Activated CD4-positive, alpha-beta T cell treated with anti-CD3 and anti-CD28 coated beads, Interleukin-2, Interleukin-6, amounts not matched to agents 100 ng/mL and 50 ng/mL, durations not matched to agents 16 hours and 8 hours (primary cell): Measurements from ENCODE around the gene FUT2.
"Not testable (repeated sequence)": the region's sequence is repeated elsewhere in the genome, so short reads cannot be mapped to it uniquely, and the experiment has no call there.

Source experiments
- DNase-seq: peaks from one replicate; pipeline ENCODE4 v3.0.0-alpha.2; 2020

The FUT2 gene

DNA sequence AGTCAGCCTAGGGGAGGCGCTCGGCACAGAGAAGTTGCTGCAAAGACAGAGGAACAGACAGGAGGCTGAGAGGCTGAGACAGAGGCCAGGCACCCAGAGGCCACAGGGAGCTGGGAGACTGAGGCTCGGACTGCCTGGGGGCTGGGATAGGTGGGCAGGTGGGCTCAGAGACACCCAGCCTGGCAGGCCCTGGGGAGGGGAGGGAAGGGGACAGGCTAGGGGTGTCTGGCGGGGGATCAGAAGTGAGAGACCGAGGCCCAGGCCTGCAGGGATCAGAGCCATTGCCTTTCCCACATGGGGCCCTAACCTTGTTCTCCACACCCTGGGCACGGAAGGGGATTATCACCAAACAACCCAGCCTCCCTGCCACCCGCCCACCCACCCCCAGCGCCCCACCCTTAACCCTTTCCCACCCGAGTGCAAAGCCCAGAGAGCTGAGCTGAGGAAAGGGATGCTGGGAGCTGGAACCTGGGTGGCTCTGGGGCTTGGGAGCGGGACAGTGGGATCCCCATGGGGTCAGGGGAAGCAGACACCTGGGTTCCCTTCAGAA lies 24.2 kb upstream of the FUT2 start:
- no peak for DNase-seq

DNA sequence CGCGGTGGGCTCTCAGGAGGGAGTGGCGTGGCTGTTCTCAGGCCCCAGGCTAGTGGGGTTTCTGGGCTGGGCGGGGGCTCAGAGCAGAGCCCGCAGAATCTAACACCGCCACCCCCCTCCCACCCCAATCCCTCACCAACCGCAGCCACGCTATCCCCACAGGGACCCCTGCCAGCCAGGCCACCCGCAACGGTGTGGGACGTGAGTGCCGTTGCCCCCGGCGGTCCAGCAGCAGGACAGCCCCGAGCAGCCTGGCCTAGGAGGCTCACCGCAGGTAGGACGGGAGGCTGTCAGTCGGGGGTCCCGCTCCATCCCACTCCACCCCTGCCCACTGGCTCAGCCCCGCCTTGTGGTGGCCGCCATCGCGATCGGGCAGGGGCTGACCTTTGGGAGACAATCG lies 22.8 kb upstream of the FUT2 start, which contains the start of gene NTN5:
Gene NTN5, minus strand, starts transcription at position 24 of the 400 bp plus-strand sequence. CDS start 2,031 bp downstream, outside the sequence.
- DNase-seq = no peak

DNA sequence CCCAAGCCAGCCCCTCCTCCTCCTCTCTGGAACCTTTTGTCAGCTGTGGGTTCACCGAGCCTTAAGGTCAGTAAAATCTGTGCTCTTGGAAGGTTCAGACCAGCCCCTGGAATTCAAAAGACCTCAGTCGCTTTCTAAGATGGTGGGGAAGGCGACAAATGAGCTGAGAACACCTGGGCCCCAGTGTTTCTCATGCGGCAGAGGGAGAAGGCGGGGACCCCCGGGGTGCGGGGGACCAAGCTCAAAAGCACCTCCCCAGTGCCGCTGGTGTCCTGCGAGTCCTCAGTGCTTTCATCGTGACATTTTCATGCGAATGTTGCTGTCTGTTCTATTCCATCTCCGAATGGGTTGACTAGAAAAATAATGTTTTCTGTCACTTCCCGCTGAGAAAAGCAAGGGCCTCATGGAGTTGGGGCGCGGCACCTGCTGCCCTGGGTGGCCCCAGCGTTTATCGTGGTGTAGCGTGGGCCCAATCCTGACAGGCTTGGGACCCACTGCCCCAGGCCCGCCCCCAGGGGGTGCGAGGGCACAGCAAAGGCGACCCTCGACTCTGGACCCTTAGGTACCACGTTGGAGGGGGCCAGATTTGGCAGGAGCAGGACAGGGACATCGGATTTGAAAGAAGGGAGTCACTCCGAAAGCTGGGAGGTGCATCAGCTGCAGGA lies 22.2 kb upstream of the FUT2 start:
- no peak for DNase-seq

DNA sequence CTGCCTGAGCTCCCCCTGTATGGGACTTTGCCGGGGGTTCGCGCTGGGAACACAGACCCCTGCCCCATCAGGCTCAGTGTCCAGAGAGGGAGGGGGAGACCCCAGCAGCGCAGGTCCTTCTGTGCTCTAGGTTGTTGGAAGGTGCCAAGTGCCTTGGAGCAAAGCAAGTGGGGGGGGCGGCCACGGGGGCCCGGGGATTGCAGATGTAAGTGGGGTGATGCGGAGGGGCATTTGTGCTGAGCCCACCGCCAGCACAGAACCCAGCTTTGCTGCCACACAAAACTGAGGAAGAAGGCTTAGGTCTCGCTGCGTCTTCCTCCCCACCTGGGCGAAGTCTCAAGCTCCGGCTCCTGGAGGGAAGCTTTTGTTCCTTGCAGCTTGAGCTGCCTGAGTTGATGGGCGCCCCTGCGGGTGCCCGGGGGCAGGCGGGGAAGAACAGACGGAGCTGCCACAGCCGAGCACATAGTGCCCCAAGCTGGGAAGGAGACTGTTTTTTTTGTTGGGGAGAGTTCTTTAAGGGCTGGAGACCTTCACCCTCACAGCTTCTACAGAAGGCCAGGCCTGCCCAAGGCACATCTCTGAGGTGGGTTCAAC lies 21.5 kb upstream of the FUT2 start:
- no peak for DNase-seq

DNA sequence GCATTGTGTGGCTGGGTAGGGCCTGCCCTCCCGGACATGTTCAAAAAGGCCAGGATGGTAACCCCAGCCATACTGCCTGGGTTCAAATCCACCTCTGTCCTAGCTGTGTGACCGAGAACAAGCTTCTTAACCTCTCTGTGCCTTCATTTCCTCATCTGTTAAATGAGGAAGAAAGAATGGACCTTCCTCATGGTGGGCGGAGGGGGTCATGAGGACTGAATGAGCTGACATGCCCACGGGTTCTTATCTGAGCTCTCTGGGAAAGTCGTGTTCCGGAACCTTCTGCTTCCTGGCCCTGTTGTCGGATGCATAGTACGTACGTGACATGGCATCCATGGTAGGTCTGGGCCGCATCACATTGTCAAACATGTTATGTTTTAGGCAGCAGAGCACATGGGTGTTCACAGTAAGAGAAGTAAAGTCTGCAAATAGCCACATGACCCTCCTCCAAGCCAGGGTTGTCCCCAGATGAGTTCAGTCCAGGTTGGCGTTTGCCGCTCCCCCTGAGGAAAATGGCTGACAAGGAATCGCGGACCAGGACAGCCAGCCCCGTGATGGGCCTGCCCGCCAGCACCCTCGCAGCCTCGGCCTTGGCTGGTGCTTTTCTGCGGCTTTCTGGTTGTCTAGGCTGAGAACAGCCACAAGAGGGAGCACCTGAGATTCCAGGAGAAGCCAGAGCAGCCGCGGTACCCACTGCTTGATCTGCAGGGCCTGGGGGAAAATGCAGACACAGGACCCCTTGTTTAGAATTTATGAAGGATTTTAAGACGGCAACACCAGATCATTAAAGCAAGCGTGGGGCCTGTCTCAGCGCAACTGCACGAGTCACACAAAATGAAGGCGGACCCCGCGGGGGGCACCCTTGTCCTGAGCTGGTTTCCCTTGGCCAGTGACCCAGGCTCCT lies 20.6 kb upstream of the FUT2 start:
- peak; percentile 83 for DNase-seq

DNA sequence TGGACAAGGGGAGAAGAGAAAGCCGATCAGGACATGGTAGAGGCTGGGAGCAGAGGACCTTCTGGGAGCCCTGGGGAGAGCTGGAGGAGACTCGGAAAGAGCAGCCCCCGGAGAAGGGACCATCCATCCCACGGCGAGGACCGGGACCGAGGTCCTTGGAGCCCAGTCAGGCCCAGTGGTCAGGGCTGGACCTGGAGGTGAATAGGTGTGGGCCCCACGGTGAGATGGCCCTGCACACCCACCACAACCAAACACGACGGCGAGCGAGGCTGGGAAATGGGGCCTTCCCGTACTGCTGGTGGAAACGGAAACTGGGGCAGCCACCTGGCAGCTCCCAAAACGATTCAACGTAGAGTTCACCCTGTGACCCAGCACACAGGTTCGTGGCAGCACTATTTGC lies 19.3 kb upstream of the FUT2 start:
- DNase-seq = no peak

DNA sequence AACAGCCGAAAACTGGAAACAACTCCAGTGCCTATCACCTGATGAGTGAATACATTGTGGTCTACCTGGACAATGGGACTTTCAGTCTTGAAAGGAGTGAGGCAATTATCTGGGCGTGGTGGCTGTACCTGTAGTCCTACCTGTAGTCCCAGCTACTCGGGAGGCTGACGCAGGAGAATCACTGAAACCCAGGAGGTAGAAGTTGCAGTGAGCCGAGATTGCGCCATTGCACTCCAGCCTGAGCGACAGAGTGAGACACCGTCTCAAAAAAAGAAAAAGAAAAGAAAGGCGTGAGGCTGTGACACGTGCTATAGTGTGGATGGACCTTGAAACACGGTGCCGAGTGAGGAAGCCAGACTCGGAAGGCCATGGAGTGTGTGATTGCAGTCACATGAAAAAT lies 18.9 kb upstream of the FUT2 start:
- no peak for DNase-seq

DNA sequence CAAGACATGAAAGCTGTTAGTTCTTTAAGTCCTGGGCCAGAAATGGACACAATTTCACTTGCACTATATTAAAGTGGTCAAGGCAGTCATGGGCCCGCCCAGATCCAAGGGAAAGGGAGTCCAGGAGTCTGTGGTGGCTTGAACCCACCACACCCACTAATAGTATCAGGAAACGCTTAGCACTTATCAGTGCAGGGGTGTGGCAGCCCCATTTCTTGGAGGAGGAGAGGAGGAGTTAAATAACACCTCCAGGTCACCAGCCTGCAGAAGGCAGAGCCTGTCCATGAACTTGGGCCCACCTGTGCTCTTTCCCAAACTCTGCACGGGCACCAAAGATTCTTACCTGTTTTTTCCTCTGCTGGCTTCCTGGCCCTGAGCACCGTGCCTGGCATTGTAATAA lies 17.6 kb upstream of the FUT2 start:
- DNase-seq = no peak

DNA sequence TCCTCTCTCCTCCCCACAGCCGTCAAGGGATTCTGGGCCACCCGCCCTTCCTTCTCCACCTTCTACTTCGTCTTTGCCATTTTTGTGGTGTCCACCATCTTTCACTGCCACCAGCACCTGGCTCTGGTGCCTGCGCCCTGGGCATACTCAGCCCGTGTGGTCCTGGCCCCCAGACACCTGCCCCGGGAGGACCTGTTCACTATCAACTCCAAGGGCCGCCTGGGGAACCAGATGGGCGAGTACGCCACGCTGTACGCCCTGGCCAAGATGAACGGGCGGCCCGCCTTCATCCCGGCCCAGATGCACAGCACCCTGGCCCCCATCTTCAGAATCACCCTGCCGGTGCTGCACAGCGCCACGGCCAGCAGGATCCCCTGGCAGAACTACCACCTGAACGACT lies 15.8 kb upstream of the FUT2 start:
- DNase-seq = not testable (repeated sequence)

DNA sequence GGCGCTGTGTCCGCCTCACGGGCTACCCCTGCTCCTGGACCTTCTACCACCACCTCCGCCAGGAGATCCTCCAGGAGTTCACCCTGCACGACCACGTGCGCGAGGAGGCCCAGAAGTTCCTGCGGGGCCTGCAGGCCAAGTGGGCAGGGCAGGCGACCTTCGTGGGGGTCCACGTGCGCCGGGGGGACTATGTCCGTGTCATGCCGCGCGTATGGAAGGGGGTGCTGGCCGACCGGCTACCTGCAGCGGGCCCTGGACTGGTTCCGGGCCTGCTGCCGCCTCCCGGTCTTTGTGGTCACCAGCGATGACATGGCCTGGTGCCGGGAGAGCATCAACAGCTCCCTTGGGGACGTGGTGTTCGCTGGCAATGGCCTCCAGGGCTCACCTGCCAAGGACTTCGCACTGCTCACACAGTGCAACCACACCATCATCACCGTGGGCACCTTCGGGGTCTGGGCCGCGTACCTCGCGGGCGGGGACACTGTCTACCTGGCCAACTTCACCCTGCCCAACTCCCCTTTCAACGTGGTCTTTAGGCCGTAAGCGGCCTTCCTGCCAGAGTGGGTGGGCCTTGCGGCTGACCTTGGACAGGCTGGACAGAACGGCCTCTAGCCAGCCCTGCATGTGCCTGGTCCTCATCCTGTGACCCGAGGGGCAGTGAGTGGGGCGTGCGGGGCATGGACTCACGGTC lies 15.2 kb upstream of the FUT2 start:
- DNase-seq = no peak

DNA sequence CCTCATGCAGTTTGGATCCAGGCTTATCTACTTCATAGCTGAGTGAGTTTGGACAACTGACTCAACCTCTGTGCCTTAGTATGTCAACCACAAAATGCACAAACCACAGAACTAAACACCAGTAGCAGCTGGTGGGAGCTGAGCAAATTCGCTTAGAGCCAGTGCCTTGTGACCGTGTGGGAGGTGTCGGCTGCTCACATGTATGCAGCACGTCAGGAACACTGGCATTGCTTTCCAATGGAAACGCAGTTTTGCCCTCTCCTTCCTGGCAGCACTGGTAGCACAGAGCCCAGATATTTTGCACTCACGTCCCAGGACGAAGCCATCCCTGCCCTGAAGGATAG lies 14.7 kb upstream of the FUT2 start:
- peak; percentile 7 for DNase-seq

DNA sequence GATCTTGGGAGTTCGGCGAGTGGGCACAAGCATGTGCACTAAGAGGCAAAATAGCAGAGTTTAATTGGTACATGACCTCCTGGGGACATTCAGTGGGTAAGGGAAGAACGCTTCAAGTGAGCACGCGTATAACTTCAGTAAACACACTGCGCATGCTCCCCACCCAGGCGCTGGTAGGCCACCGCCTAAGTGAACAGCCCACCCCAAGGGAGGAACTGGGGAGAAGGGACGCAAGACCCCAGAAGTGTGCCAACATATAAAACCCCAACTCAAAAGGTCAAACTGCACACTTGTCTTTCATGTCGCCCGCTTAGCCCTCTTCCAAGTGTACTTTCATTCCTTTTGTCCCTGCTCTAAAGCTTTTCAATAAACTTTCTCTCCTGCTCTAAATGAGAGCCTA lies 12.4 kb upstream of the FUT2 start:
- peak; percentile 23 for DNase-seq

DNA sequence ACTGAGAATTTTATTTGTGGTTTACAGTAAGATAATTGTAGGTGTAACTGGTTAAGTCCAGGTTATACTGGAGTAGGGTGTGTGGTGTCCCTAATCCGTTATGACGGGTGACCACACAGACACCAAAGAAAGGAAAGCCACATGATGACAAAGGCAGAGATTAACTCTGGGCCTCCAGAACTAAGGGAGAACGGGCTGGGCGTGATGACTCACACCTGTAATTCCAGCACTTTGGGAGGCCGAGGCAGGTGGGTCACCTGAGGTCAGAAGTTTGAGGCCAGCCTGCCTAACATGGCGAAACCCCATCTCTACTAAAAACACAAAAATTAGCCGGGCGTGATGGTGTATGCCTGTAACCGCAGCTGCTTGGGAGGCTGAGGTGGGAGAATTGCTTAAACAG lies 10.2 kb upstream of the FUT2 start:
- no peak for DNase-seq

DNA sequence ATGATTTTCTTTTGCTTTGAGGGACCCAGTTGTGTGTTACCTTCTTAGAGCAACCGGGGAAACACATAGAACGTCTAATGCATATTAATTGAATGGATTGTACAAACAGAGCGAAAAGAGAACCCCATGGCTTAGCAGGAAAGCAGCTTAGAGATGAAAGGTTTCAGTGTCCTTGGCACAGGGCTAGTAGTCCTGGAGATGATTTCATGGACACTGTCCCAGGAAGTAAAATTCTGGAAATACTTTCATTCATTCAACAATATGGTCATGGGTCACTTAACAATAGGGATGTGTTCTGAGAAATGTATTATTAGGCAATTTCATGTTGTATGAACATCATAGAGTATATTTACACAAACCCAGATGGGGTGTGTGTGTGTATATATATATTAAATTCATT lies 9.7 kb upstream of the FUT2 start:
- DNase-seq = no peak

DNA sequence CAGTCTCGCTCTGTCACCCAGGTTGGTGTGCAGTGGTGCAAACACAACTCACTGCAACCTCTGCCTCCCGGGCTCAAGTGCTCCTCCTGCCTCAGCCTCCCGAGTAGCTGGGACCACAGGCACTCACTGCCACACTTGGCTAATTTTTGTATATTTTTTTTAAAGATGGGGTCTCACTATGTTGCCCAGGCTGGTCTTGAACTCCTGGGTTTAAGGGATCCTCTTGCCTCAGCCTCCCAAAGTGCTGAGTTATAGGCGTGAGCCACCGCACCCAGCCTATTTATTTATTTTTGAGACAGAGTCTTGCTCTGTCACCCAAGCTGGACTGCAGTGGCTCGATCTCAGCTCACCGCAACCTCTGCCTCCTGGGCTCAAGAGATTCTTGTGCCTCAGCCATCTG lies 9.1 kb upstream of the FUT2 start:
- DNase-seq = not testable (repeated sequence)

DNA sequence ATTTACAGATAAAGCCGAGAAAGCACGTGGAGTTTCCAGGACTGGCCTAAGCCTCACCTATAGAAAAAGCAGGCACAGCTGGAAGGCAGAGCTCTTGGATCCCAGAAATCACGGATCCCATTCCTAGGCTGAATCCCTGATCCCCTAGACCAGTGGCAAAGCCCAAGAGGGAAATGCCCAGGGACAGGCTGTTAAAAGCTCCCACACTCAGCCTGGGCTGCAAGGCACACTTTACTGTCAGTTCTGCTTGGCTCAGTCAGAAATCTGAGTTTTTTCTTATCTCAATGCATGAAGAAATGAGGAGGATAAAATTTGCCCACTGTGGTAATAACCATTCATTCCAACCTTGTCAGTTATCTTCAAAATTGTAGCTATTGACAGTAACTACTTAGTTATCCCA lies 8.0 kb upstream of the FUT2 start:
- no peak for DNase-seq

DNA sequence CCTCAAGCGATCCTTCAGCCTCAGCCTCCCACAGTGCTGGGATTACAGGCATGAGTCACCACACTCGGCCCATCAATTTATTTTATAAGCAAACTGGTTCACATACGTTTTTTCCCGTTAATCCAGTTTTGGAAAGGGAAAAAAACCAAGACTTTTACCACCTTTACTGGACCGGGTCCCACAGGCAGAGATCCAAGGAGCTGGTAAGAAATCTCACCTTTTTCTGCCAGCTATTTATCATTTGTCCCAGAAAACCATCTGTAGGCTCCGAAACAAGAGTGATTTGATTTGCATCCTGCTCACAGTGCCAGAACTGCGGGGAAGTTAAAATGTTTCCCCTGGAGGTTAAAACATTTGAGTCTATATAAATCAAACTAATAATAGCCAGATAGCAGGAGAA lies 6.3 kb upstream of the FUT2 start:
- no peak for DNase-seq

DNA sequence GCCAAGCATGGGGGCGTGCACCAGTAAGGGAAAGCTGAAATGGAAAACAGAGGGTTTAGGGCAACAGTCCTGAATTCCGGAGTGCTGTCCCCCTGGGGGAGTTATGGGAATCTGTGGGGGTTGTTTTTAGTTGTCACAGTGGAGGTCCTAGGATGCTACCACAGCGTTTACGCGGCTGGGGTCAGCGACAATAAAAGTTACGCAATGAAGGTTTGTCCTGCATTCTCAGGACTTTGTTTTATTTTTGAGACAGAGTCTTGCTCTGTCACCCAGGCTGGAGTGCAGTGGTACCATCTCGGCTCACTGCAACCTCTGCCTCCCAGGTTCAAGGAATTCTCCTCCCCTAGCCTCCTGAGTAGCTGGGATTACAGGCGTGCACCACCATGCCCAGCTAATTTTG lies 2.1 kb upstream of the FUT2 start:
- DNase-seq = not testable (repeated sequence)

DNA sequence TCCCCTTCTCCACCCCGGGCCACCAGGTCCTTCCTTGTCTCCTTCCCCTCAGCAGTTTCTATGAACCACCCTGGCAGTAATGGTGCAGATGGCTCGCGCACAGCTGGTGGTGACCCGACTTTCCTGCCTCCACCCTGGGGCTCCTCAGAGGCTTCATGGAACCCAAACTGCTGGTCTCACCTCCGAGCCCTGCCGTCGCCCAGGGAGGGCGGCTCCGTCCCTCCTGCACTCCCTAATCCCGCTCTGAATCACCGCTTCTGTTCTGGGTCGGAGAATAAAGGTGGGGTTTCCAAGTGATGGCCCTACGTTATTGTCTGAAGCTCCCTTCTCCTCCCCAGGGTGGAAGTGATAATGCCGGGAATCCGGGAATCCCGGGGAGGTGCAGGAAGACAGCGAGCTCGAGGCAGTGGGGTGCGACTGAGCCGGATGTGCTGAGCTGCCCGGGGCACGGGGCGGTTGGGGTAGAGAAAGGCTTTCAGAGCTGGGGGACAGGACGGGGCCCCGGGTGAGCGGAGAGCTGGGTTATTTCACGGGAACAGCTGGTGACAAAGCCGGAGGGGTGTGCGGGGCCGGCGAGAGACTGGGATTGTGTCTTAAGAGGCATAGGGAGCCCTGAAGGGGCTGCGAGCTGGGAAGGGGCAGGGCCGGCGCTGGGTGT lies 711 bp downstream of the FUT2 start:
- DNase-seq = no peak

DNA sequence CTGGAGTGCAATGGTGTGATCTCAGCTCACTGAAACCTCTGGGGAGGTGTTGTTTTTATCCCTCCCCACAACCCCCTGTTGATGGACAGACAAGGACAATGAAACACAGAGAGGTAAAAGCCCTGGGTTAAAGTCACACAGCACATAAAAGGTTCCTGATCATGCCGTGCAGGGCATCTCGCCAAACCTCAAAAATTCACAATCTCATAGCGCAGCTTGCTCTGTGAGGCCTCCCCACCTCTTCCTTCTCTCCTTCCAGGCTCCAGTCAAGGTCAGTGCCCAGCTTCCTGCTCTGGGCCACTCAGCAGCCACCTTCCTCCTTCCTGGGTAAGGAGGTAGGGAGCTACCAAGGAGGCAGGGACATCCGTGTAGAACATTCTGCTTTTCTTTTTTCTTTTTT lies 2.3 kb downstream of the FUT2 start:
- no peak for DNase-seq

DNA sequence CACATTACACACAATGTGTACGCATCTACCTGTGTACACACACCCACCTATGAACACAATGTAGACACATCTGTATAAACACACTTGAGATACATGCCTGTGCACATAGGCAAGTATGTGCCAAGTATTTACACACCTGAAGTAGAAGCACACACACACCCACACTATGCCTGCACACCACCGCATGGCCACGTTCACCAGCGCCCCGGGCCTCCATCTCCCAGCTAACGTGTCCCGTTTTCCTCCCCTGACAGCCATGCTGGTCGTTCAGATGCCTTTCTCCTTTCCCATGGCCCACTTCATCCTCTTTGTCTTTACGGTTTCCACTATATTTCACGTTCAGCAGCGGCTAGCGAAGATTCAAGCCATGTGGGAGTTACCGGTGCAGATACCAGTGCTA lies 6.9 kb downstream of the FUT2 start:
- DNase-seq = no peak

DNA sequence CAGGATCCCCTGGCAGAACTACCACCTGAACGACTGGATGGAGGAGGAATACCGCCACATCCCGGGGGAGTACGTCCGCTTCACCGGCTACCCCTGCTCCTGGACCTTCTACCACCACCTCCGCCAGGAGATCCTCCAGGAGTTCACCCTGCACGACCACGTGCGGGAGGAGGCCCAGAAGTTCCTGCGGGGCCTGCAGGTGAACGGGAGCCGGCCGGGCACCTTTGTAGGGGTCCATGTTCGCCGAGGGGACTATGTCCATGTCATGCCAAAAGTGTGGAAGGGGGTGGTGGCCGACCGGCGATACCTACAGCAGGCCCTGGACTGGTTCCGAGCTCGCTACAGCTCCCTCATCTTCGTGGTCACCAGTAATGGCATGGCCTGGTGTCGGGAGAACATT lies 7.5 kb downstream of the FUT2 start:
- no peak for DNase-seq

DNA sequence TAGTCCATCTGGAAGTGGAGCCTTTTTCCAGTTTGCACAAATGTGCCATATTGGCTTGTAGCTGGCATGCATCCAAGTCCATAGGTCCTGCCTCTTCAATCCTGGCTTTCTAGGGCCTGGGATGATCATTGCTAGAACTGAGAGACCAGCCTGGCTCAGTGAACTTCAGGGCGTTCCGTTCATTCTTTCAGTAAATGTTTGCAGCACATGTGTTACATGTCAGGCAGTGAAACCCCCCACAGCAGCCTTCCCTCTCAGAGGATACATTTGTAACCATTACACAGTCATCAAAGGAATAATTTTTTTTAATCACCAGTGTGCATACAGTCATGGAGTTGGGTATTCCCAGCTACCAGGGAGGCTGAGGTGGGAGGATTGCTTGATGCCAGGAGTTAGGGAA lies 9.7 kb downstream of the FUT2 start:
- no peak for DNase-seq
